IMR-90 (cell line): ENCODE results near the gene VLDLR. TPM values are rescaled to one million over a fixed set of nuclear protein-coding genes. Genes with fewer than 3 reads are reported as not detected.

ENCODE experiments used
- ATAC-seq: fragments of 200-7000 bp; cut with Tn5 transposase; 2 replicates; pipeline ENCODE4 v1.9.1; 2020; ENCODE audit warnings: low read depth, mild to moderate bottlenecking, moderate library complexity
- BruUV-seq: library from RNA; stranded (reverse); fragments of 400-500 nt; replicated peaks from 2 replicates; lab custom pipeline; 2021; lab: Mats Ljungman, UMichigan
- CTCF ChIA-PET: fragments of 300-600 bp; formaldehyde crosslinking; extraction: SDS; loops from one replicate; lab custom pipeline; 2021; ENCODE audit warnings: antibody characterized with exemption; lab: Yijun Ruan, JAX
- POLR2A ChIA-PET: fragments of 300-600 bp; sonication (Branson Sonifier 250); formaldehyde crosslinking; loops from one replicate; lab custom pipeline; 2022; ENCODE audit warnings: antibody characterized with exemption; ENCODE audit not compliant: unreplicated experiment; lab: Charles Lee
- DNase-seq: peaks from one replicate; pipeline ENCODE4 v3.0.0; 2013
- H2AFZ ChIP-seq: replicated peaks from 2 replicates; pipeline ENCODE3; 2013; ENCODE audit warnings: low read length, mild to moderate bottlenecking; ENCODE audit not compliant: poor library complexity
- H2AK5ac ChIP-seq: 2 replicates; pipeline ENCODE4 v1.6.1; 2013; ENCODE audit warnings: low read depth, low read length, inconsistent platforms
- H2AK9ac ChIP-seq: replicated peaks from 2 replicates; pipeline ENCODE3; 2013; ENCODE audit warnings: mild to moderate bottlenecking, low read depth, low read length, moderate library complexity; ENCODE audit not compliant: poor library complexity
- H2BK120ac ChIP-seq: 2 replicates; pipeline ENCODE4 v1.6.1; 2013; ENCODE audit warnings: low read depth, low read length, inconsistent platforms
- H2BK15ac ChIP-seq: 3 replicates; pipeline ENCODE4 v1.6.1; 2013; ENCODE audit warnings: low read depth, low read length, inconsistent platforms
- H2BK20ac ChIP-seq: 2 replicates; pipeline ENCODE4 v1.6.1; 2013; ENCODE audit warnings: low read depth, mild to moderate bottlenecking, inconsistent platforms, low read length, moderate library complexity
- H2BK5ac ChIP-seq: 2 replicates; pipeline ENCODE4 v1.6.1; 2013; ENCODE audit warnings: mild to moderate bottlenecking, low read depth, low read length, inconsistent platforms; ENCODE audit not compliant: poor library complexity, severe bottlenecking
- H3K14ac ChIP-seq: replicated peaks from 2 replicates; pipeline ENCODE4 v1.6.1; 2013; ENCODE audit warnings: low read depth, low read length, inconsistent platforms
- H3K18ac ChIP-seq: 2 replicates; pipeline ENCODE4 v1.6.1; 2013; ENCODE audit warnings: low read depth, low read length, control low read depth
- H3K23ac ChIP-seq: 2 replicates; pipeline ENCODE4 v1.6.1; 2013; ENCODE audit warnings: low read depth, low read length, inconsistent platforms
- H3K27ac ChIP-seq: 2 replicates; pipeline ENCODE4 v1.5.1; 2013; ENCODE audit warnings: mild to moderate bottlenecking, control low read depth, low read length; ENCODE audit not compliant: insufficient read depth
- H3K27me3 ChIP-seq: 2 replicates; pipeline ENCODE4 v1.6.1; 2013; ENCODE audit warnings: low read length; ENCODE audit not compliant: control insufficient read depth, insufficient read depth
- H3K36me3 ChIP-seq: 2 replicates; pipeline ENCODE4 v1.6.1; 2013; ENCODE audit warnings: low read length, mixed read lengths; ENCODE audit not compliant: control insufficient read depth, insufficient read depth
- H3K4ac ChIP-seq: 2 replicates; pipeline ENCODE4 v1.6.1; 2013; ENCODE audit warnings: low read depth, low read length, inconsistent platforms
- H3K4me1 ChIP-seq: 2 replicates; pipeline ENCODE4 v1.6.1; 2013; ENCODE audit warnings: low read length, mixed read lengths; ENCODE audit not compliant: control insufficient read depth, insufficient read depth
- H3K4me2 ChIP-seq: 2 replicates; pipeline ENCODE4 v1.6.1; 2013; ENCODE audit warnings: low read depth, mild to moderate bottlenecking, control low read depth, low read length, moderate library complexity
- H3K4me3 ChIP-seq: 2 replicates; pipeline ENCODE4 v1.5.1; 2013; ENCODE audit warnings: low read depth, mild to moderate bottlenecking, control low read depth, low read length, moderate library complexity; ENCODE audit not compliant: insufficient read depth
- H3K56ac ChIP-seq: 2 replicates; pipeline ENCODE4 v1.6.1; 2013; ENCODE audit warnings: low read length, inconsistent platforms; ENCODE audit not compliant: insufficient read depth; ENCODE audit errors: extremely low read depth
- H3K79me1 ChIP-seq, 2 experiments: 2 replicates each; pipeline ENCODE4 v1.6.1; 2013; ENCODE audit warnings: low read length in 2 of 2, inconsistent platforms in 1 of 2, low read depth in 1 of 2
- H3K9ac ChIP-seq: 2 replicates; pipeline ENCODE4 v1.6.1; 2013; ENCODE audit warnings: low read depth, low read length, control low read depth
- H3K9me1 ChIP-seq: 2 replicates; pipeline ENCODE4 v1.6.1; 2013; ENCODE audit warnings: low read length, inconsistent platforms; ENCODE audit not compliant: insufficient read depth
- H3K9me3 ChIP-seq: 2 replicates; pipeline ENCODE4 v1.6.1; 2013; ENCODE audit warnings: low read length; ENCODE audit not compliant: control insufficient read depth, insufficient read depth
- H4K20me1 ChIP-seq: 2 replicates; pipeline ENCODE4 v1.6.1; 2013; ENCODE audit warnings: low read length, inconsistent platforms; ENCODE audit not compliant: insufficient read depth
- H4K5ac ChIP-seq: 2 replicates; pipeline ENCODE4 v1.6.1; 2013; ENCODE audit warnings: mild to moderate bottlenecking, low read depth, low read length, control low read depth
- H4K8ac ChIP-seq, 2 experiments: 2 replicates each; pipeline ENCODE4 v1.6.1; 2013; ENCODE audit warnings: low read depth in 2 of 2, low read length in 2 of 2, control low read depth in 1 of 2, inconsistent platforms in 1 of 2
- H4K91ac ChIP-seq: 2 replicates; pipeline ENCODE4 v1.6.1; 2013; ENCODE audit warnings: low read depth, low read length, inconsistent platforms; ENCODE audit not compliant: insufficient read depth
- BHLHE40 ChIP-seq: fragments of 150-350 bp; IDR thresholded peaks from 2 replicates; pipeline ENCODE4 v1.6.1; 2016; ENCODE audit warnings: mild to moderate bottlenecking, low read depth, low read length
- CHD1 ChIP-seq: IDR thresholded peaks from 2 replicates; pipeline ENCODE4 v1.6.1; 2012; ENCODE audit warnings: low read depth, low read length, improper control_type of control experiment
- FOS ChIP-seq: fragments of 150-350 bp; IDR thresholded peaks from 2 replicates; pipeline ENCODE4 v1.6.1; 2016; ENCODE audit warnings: low read depth, low read length
- RCOR1 ChIP-seq: IDR thresholded peaks from 2 replicates; pipeline ENCODE4 v1.6.1; 2012; ENCODE audit warnings: mild to moderate bottlenecking, low read length, improper control_type of control experiment; ENCODE audit not compliant: insufficient replicate concordance
- RFX5 ChIP-seq: IDR thresholded peaks from 2 replicates; pipeline ENCODE4 v1.8.0; 2012; ENCODE audit warnings: low read depth, mild to moderate bottlenecking, low read length, moderate library complexity
- WGBS, 2 experiments: methylation state at CpG; one replicate each; pipeline versions ENCODE4 v1.1.5 to v1.1.7; 2013; ENCODE audit warnings: missing lambda C conversion rate in 2 of 2; ENCODE audit not compliant: insufficient read length in 1 of 2; ENCODE audit errors: extremely low coverage in 2 of 2; 5-methylcytosine and 5-hydroxymethylcytosine counted together
- dilution Hi-C: fragments of 300-500 bp; cut with HindIII; formaldehyde crosslinking; loops from one replicate; pipeline ENCODE4 v1.14.3; 2018; ENCODE audit warnings: low sequenced_read_pairs; ENCODE audit not compliant: unreplicated experiment
- in situ Hi-C: fragments of 300-500 bp; cut with MboI; formaldehyde crosslinking; loops from 3 replicates; pipeline ENCODE4 v1.14.3; 2019; ENCODE audit warnings: low sequenced_read_pairs, inconsistent platforms, mixed read lengths
- intact Hi-C: fragments of 100-400 bp; cut with micrococcal nuclease; formaldehyde crosslinking; loops from 2 replicates; pipeline ENCODE4 v1.10.0; 2022
- polyA plus RNA-seq, 3 experiments: library from polyadenylated mRNA; depleted of rRNA; stranded (reverse); fragments of >200 nt; gene quantifications; 2 replicates each; pipeline ENCODE4 v1.2.3, GENCODE V29; 2012; ENCODE audit warnings: low replicate concordance in 1 of 3
- total RNA-seq: library from RNA; depleted of rRNA; stranded (reverse); fragments of >200 nt; gene quantifications from 2 replicates; pipeline ENCODE4 v1.2.3, GENCODE V29; 2012
- TF ChIP-seq, protein P1 (sequence below): fragments of 150-350 bp; IDR thresholded peaks from 2 replicates; pipeline ENCODE4 v1.6.1; 2017; ENCODE audit warnings: mild to moderate bottlenecking, antibody characterized with exemption, low read length, low read depth

The VLDLR gene
- total and polyA plus RNA-seq, 2 of the 4 experiments (the other 2 are of a cell fraction), result 9.0 to 10.2 TPM

DNA sequence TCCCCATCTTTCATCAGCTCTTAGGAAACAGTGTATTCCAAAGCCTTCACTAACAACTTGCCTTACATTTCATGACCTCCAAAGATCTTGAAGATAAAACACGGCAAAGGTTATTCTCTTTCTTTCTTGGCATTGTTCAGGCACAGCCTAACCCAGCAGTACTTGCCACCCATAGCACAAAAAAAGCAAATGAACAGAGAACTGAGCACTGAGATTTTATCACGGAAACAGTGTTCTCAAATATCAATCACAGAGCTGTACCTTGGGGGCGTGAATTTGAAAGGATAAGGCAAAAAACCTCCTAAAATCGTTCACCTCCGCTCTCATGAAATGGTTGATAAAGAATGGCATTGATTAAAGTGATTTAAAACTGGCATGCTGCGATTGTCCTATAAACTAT lies 78.8 kb downstream of the VLDLR start:
- no peak overlapping the region for H4K91ac ChIP-seq
- H2BK5ac ChIP-seq, result no peak overlapping the region
- H3K36me3 ChIP-seq, result no peaks in the 10 kb centered on the region
- no peaks in the 10 kb centered on the region for H3K79me1 ChIP-seq
- H3K18ac ChIP-seq, result no peak overlapping the region
- H2AK5ac ChIP-seq, result no peak overlapping the region
- H3K23ac ChIP-seq, result no peak overlapping the region
- H2BK20ac ChIP-seq, result no peak overlapping the region
- no peaks in the 10 kb centered on the region for H4K20me1 ChIP-seq
- BruUV-seq, result no TSS peak
- DNase-seq (no peak), ATAC-seq (no peak)
- H3K9me3 ChIP-seq, result no peaks in the 10 kb centered on the region
- no peak overlapping the region for H2BK15ac ChIP-seq
- TF ChIP-seq FOS (no peak), RFX5 (no peak), RCOR1 (no peak), CHD1 (no peak), BHLHE40 (no peak)
- TF ChIP-seq, protein P1, sequence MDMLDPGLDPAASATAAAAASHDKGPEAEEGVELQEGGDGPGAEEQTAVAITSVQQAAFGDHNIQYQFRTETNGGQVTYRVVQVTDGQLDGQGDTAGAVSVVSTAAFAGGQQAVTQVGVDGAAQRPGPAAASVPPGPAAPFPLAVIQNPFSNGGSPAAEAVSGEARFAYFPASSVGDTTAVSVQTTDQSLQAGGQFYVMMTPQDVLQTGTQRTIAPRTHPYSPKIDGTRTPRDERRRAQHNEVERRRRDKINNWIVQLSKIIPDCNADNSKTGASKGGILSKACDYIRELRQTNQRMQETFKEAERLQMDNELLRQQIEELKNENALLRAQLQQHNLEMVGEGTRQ, result no peak
- H2AFZ ChIP-seq, result no peak overlapping the region
- H3K4me1 ChIP-seq, result no peaks in the 10 kb centered on the region
- no peak overlapping the region for H3K27ac ChIP-seq
- intact Hi-C loops, result no loop called here
- no peak overlapping the region for H4K8ac ChIP-seq
- no peaks in the 10 kb centered on the region for H3K27me3 ChIP-seq
- H2AK9ac ChIP-seq, result no peak overlapping the region
- H3K9ac ChIP-seq, result no peak overlapping the region
- no peaks in the 10 kb centered on the region; the same call in 1 of the 2 replicates for H3K9me1 ChIP-seq
- ChIA-PET POLR2A (no interaction called here), CTCF (interaction anchor here (1.0 kb wide), 1 partner anchor 21 kb away, joined by 3 read pairs; no protein-coding TSS in a partner anchor)
- H3K56ac ChIP-seq, result no peak overlapping the region
- H3K14ac ChIP-seq, result no peak overlapping the region
- dilution Hi-C loops, result no loop called here
- no peak overlapping the region for H4K5ac ChIP-seq
- no peak overlapping the region for H3K4ac ChIP-seq
- no peak overlapping the region for H3K4me2 ChIP-seq
- 0% methylated on average over 1 of the region's 6 CpGs; no CpG with 5 or more reads in 1 of the 2 experiments for WGBS, 2 experiments
- in situ Hi-C loops, result no loop called here
- H3K4me3 ChIP-seq, result no peak overlapping the region
- no peak overlapping the region for H2BK120ac ChIP-seq
